GM12878 (cell line): ENCODE results near the gene MTHFD1. TPM values are rescaled to one million over a fixed set of nuclear protein-coding genes. Genes with fewer than 3 reads are reported as not detected.
A peak's percentile ranks its signal among the peaks of the same experiment; 100 is the strongest.

ENCODE experiments used
- ATF7 ChIP-seq: fragments of 450-650 bp; IDR thresholded peaks from 2 replicates; pipeline ENCODE4 v1.6.1; 2016; ENCODE audit warnings: low read depth, mild to moderate bottlenecking
- CREM ChIP-seq: IDR thresholded peaks from 2 replicates; pipeline ENCODE4 v1.6.1; 2014; ENCODE audit warnings: antibody characterized with exemption, low read depth
- EED ChIP-seq: sonication (generic); IDR thresholded peaks from 2 replicates; pipeline ENCODE4 v1.6.1; 2016; ENCODE audit warnings: antibody characterized with exemption, low read depth
- EZH2 ChIP-seq: IDR thresholded peaks from 2 replicates; pipeline ENCODE4 v1.6.1; 2012; ENCODE audit warnings: low read depth, mild to moderate bottlenecking, control low read depth, inconsistent platforms, low read length, borderline replicate concordance; ENCODE audit not compliant: control insufficient read depth
- FOXK2 ChIP-seq: fragments of 450-650 bp; IDR thresholded peaks from 2 replicates; pipeline ENCODE4 v1.6.1; 2017; ENCODE audit warnings: mild to moderate bottlenecking, moderate library complexity
- FOXM1 ChIP-seq: IDR thresholded peaks from 2 replicates; pipeline ENCODE4 v1.6.1; 2012; ENCODE audit warnings: low read depth, mild to moderate bottlenecking, inconsistent platforms, low read length, moderate library complexity
- HDAC2 ChIP-seq: fragments of 200-600 bp; sonication (generic); IDR thresholded peaks from 2 replicates; pipeline ENCODE4 v1.6.1; 2017
- MTA2 ChIP-seq: fragments of 450-650 bp; IDR thresholded peaks from 2 replicates; pipeline ENCODE4 v1.6.1; 2016; ENCODE audit warnings: low read depth, mild to moderate bottlenecking, moderate library complexity
- MXI1 ChIP-seq: fragments of 150-350 bp; IDR thresholded peaks from 2 replicates; pipeline ENCODE4 v1.6.1; 2011; ENCODE audit warnings: low read depth, mild to moderate bottlenecking, inconsistent platforms, low read length, improper control_type of control experiment
- NR2F1 ChIP-seq: fragments of 450-650 bp; conservative IDR thresholded peaks from 2 replicates; pipeline ENCODE4 v1.6.1; 2017; ENCODE audit warnings: mild to moderate bottlenecking
- POU2F2 ChIP-seq: IDR thresholded peaks from 3 replicates; pipeline ENCODE4 v1.6.1; 2011; ENCODE audit warnings: low read depth, mild to moderate bottlenecking, low read length, borderline replicate concordance
- RCOR1 ChIP-seq: conservative IDR thresholded peaks from 2 replicates; pipeline ENCODE4 v1.6.1; 2012; ENCODE audit warnings: low read depth, low read length, improper control_type of control experiment
- SMARCA5 ChIP-seq: fragments of 450-650 bp; IDR thresholded peaks from 2 replicates; pipeline ENCODE4 v1.6.1; 2017; ENCODE audit warnings: mild to moderate bottlenecking
- polyA plus RNA-seq, 11 experiments: library from polyadenylated mRNA; depleted of rRNA in 4 of 11; unstranded in 6 of 11; stranded (reverse) in 5 of 11; fragments of >200 nt; fragmentation: Nextera tagmentation in 4 of 11; fragmentation: Illumina TruSeq in 1 of 11; extraction: Ambion mirVana in 4 of 11; extraction: Trizol in 1 of 11; gene quantifications; 1 replicate in 1 of 11; 2 replicates in 10 of 11; pipeline versions ENCODE4 v1.2.1 to v1.2.3, GENCODE V29; 2011 to 2016; ENCODE audit warnings: inconsistent platforms in 2 of 11, missing spikeins in 2 of 11, low read depth in 1 of 11
- total RNA-seq, 4 experiments: library from RNA; depleted of rRNA in 3 of 4; stranded (reverse); fragments of >200 nt in 3 of 4; fragmentation: Illumina TruSeq in 1 of 4; extraction: Trizol in 1 of 4; gene quantifications; 2 replicates each; pipeline versions ENCODE4 v1.2.1 to v1.2.3, GENCODE V29; 2013 to 2021
- TF ChIP-seq, protein P1 (sequence below): fragments of 450-650 bp; IDR thresholded peaks from 2 replicates; pipeline ENCODE4 v1.6.1; 2018; ENCODE audit warnings: mild to moderate bottlenecking, low read depth, moderate library complexity; ENCODE audit not compliant: partially characterized antibody
- TF ChIP-seq, protein P2 (sequence below): IDR thresholded peaks from 2 replicates; pipeline ENCODE4 v1.6.1; 2012; ENCODE audit warnings: low read depth, low read length, improper control_type of control experiment
- TF ChIP-seq, protein P3 (sequence below): IDR thresholded peaks from 2 replicates; pipeline ENCODE4 v1.6.1; 2012; ENCODE audit warnings: improper control_type of control experiment, low read depth, low read length; ENCODE audit not compliant: insufficient replicate concordance
- TF ChIP-seq, protein P4 (sequence below): fragments of 450-650 bp; conservative IDR thresholded peaks from 2 replicates; pipeline ENCODE4 v1.6.1; 2017; ENCODE audit warnings: mild to moderate bottlenecking, moderate library complexity

Gene MTHFD1
- total and polyA plus RNA-seq, 10 of the 15 experiments (the other 5 are each of a cell fraction or from before 2014, with no cell fraction given), result 99.3 to 310 (median 173) TPM

DNA sequence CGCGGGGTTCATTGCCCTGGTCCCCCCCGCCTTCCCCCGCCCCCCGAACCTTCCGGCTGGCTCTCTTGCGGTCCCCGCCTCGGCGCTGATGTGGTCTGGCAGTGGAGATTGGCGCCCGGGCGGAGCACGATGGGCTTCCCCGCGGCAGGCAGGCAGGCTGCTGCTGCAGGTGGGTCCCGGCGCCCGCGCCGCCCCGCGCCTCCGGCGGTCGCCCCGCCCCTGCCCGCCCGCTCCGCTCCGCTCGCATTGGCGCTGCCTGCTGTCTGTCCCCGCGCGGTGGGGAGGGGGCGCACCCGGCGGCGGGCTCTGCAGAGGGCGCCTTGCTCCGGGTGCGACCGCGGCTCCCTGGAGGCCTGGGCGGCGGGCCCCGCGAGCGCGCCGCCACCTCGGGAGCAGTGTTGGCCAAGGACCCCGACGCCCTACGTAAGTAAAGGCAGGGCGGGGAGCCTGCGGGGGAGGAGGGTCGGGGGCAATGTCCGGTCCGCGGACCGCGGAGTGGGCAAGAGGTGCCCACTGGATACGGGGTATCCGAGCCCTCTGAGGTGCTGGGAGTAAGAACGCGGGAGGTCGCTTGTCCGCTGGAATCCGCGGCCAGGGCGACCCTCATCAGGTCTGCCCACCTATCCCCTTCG is 77.2 kb downstream of the MTHFD1 start, which contains the start of gene AKAP5 (continued):
- TF ChIP-seq, protein P1, sequence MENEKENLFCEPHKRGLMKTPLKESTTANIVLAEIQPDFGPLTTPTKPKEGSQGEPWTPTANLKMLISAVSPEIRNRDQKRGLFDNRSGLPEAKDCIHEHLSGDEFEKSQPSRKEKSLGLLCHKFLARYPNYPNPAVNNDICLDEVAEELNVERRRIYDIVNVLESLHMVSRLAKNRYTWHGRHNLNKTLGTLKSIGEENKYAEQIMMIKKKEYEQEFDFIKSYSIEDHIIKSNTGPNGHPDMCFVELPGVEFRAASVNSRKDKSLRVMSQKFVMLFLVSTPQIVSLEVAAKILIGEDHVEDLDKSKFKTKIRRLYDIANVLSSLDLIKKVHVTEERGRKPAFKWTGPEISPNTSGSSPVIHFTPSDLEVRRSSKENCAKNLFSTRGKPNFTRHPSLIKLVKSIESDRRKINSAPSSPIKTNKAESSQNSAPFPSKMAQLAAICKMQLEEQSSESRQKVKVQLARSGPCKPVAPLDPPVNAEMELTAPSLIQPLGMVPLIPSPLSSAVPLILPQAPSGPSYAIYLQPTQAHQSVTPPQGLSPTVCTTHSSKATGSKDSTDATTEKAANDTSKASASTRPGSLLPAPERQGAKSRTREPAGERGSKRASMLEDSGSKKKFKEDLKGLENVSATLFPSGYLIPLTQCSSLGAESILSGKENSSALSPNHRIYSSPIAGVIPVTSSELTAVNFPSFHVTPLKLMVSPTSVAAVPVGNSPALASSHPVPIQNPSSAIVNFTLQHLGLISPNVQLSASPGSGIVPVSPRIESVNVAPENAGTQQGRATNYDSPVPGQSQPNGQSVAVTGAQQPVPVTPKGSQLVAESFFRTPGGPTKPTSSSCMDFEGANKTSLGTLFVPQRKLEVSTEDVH, result no peak
- no peak for TF ChIP-seq CREM
- no peak for TF ChIP-seq RCOR1
- no peak for TF ChIP-seq FOXK2
- TF ChIP-seq, protein P2, sequence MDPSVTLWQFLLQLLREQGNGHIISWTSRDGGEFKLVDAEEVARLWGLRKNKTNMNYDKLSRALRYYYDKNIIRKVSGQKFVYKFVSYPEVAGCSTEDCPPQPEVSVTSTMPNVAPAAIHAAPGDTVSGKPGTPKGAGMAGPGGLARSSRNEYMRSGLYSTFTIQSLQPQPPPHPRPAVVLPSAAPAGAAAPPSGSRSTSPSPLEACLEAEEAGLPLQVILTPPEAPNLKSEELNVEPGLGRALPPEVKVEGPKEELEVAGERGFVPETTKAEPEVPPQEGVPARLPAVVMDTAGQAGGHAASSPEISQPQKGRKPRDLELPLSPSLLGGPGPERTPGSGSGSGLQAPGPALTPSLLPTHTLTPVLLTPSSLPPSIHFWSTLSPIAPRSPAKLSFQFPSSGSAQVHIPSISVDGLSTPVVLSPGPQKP, result no peak
- TF ChIP-seq SMARCA5, result 0 out of 2 replicates have a peak, but pooled peaks have one; percentile 29
- no peak for TF ChIP-seq ATF7
- TF ChIP-seq, protein P3, sequence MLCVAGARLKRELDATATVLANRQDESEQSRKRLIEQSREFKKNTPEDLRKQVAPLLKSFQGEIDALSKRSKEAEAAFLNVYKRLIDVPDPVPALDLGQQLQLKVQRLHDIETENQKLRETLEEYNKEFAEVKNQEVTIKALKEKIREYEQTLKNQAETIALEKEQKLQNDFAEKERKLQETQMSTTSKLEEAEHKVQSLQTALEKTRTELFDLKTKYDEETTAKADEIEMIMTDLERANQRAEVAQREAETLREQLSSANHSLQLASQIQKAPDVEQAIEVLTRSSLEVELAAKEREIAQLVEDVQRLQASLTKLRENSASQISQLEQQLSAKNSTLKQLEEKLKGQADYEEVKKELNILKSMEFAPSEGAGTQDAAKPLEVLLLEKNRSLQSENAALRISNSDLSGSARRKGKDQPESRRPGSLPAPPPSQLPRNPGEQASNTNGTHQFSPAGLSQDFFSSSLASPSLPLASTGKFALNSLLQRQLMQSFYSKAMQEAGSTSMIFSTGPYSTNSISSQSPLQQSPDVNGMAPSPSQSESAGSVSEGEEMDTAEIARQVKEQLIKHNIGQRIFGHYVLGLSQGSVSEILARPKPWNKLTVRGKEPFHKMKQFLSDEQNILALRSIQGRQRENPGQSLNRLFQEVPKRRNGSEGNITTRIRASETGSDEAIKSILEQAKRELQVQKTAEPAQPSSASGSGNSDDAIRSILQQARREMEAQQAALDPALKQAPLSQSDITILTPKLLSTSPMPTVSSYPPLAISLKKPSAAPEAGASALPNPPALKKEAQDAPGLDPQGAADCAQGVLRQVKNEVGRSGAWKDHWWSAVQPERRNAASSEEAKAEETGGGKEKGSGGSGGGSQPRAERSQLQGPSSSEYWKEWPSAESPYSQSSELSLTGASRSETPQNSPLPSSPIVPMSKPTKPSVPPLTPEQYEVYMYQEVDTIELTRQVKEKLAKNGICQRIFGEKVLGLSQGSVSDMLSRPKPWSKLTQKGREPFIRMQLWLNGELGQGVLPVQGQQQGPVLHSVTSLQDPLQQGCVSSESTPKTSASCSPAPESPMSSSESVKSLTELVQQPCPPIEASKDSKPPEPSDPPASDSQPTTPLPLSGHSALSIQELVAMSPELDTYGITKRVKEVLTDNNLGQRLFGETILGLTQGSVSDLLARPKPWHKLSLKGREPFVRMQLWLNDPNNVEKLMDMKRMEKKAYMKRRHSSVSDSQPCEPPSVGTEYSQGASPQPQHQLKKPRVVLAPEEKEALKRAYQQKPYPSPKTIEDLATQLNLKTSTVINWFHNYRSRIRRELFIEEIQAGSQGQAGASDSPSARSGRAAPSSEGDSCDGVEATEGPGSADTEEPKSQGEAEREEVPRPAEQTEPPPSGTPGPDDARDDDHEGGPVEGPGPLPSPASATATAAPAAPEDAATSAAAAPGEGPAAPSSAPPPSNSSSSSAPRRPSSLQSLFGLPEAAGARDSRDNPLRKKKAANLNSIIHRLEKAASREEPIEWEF, result no peak
- TF ChIP-seq EED, result no peak
- TF ChIP-seq EZH2, result no peak
- TF ChIP-seq, protein P4, sequence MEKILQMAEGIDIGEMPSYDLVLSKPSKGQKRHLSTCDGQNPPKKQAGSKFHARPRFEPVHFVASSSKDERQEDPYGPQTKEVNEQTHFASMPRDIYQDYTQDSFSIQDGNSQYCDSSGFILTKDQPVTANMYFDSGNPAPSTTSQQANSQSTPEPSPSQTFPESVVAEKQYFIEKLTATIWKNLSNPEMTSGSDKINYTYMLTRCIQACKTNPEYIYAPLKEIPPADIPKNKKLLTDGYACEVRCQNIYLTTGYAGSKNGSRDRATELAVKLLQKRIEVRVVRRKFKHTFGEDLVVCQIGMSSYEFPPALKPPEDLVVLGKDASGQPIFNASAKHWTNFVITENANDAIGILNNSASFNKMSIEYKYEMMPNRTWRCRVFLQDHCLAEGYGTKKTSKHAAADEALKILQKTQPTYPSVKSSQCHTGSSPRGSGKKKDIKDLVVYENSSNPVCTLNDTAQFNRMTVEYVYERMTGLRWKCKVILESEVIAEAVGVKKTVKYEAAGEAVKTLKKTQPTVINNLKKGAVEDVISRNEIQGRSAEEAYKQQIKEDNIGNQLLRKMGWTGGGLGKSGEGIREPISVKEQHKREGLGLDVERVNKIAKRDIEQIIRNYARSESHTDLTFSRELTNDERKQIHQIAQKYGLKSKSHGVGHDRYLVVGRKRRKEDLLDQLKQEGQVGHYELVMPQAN, result peak; percentile 46; the same call in 1 of the 2 replicates
- TF ChIP-seq HDAC2, result no peak
- TF ChIP-seq MTA2, result no peak
- no peak for TF ChIP-seq MXI1
- TF ChIP-seq FOXM1, result no peak
- TF ChIP-seq NR2F1, result peak; percentile 47; the same call in 1 of the 2 replicates
- TF ChIP-seq POU2F2, result no peak
